Loucy (cell line): Measurements from ENCODE around the gene CD109.

ENCODE experiments used
- H2AFZ ChIP-seq: fragments of 200-600 bp; sonication (generic); 2 replicates; pipeline ENCODE4 v1.6.0; 2016; ENCODE audit warnings: antibody characterized with exemption, mild to moderate bottlenecking, low read length, moderate library complexity
- H3F3A ChIP-seq: fragments of 200-600 bp; 2 replicates; pipeline ENCODE4 v1.6.0; 2016; ENCODE audit warnings: antibody characterized with exemption, low read depth, mild to moderate bottlenecking
- H3K27me3 ChIP-seq: fragments of 200-600 bp; sonication (generic); 2 replicates; pipeline ENCODE4 v1.6.1; 2014; ENCODE audit warnings: low read length, mild to moderate bottlenecking; ENCODE audit not compliant: insufficient read depth, poor library complexity, severe bottlenecking
- H3K36me3 ChIP-seq: fragments of 200-600 bp; sonication (generic); 2 replicates; pipeline ENCODE4 v1.6.1; 2016; ENCODE audit warnings: low read length; ENCODE audit not compliant: insufficient read depth
- H3K4me1 ChIP-seq: fragments of 200-600 bp; sonication (generic); 2 replicates; pipeline ENCODE4 v1.5.1; 2014; ENCODE audit warnings: low read length, mild to moderate bottlenecking; ENCODE audit not compliant: insufficient read depth, poor library complexity, severe bottlenecking
- H3K4me2 ChIP-seq: fragments of 200-600 bp; sonication (generic); 2 replicates; pipeline ENCODE4 v1.6.0; 2014; ENCODE audit warnings: antibody characterized with exemption, low read length, low read depth, mild to moderate bottlenecking; ENCODE audit not compliant: poor library complexity, severe bottlenecking
- H3K4me3 ChIP-seq: fragments of 200-600 bp; sonication (generic); 2 replicates; pipeline ENCODE4 v1.5.1; 2014; ENCODE audit warnings: low read length, mild to moderate bottlenecking, mixed read lengths; ENCODE audit not compliant: poor library complexity, severe bottlenecking
- H3K79me2 ChIP-seq: fragments of 200-600 bp; sonication (generic); 2 replicates; pipeline ENCODE4 v1.6.1; 2014; ENCODE audit warnings: low read length; ENCODE audit not compliant: insufficient read depth
- H3K9ac ChIP-seq: fragments of 200-600 bp; sonication (generic); 2 replicates; pipeline ENCODE4 v1.6.0; 2014; ENCODE audit warnings: mild to moderate bottlenecking, low read depth, low read length, moderate library complexity; ENCODE audit not compliant: poor library complexity, severe bottlenecking
- H3K9me2 ChIP-seq: fragments of 200-600 bp; sonication (generic); replicated peaks from 2 replicates; pipeline ENCODE4 v1.6.1; 2016; ENCODE audit warnings: low read depth, low read length, mixed read lengths
- H3K9me3 ChIP-seq: fragments of 200-600 bp; sonication (generic); 2 replicates; pipeline ENCODE4 v1.6.1; 2014; ENCODE audit warnings: mild to moderate bottlenecking, antibody characterized with exemption, low read length, low read depth; ENCODE audit not compliant: insufficient read depth
- H4K20me1 ChIP-seq: fragments of 200-600 bp; sonication (generic); 2 replicates; pipeline ENCODE4 v1.6.0; 2014; ENCODE audit warnings: antibody characterized with exemption, low read length, mild to moderate bottlenecking; ENCODE audit not compliant: insufficient read depth, poor library complexity, severe bottlenecking
- CTCF ChIP-seq: fragments of 200-600 bp; sonication (generic); conservative IDR thresholded peaks from 2 replicates; pipeline ENCODE4 v1.5.1; 2014; ENCODE audit warnings: mild to moderate bottlenecking, antibody characterized with exemption, low read length
- EZH2phosphoT487 ChIP-seq: fragments of 200-600 bp; IDR thresholded peaks from 2 replicates; pipeline ENCODE4 v1.6.1; 2018; ENCODE audit warnings: antibody characterized with exemption, mild to moderate bottlenecking, moderate library complexity, borderline replicate concordance

CD109 gene

GRCh38 chr6:73732845-73733675 is 37.1 kb downstream of the CD109 start:
- no peaks in the 10 kb centered on the region for H3K9me2 ChIP-seq
- no peaks in the 10 kb centered on the region for H3F3A ChIP-seq
- TF ChIP-seq EZH2phosphoT487: no peak
- TF ChIP-seq CTCF: peak; percentile 94
- H3K27me3 ChIP-seq: no peaks in the 10 kb centered on the region
- H3K9me3 ChIP-seq: no peaks in the 10 kb centered on the region
- peaks cover 16% of the 10 kb centered on the region; the same call in 1 of the 2 replicates for H3K36me3 ChIP-seq
- H3K79me2 ChIP-seq: no peaks in the 10 kb centered on the region
- no peak overlapping the region for H3K4me3 ChIP-seq
- H4K20me1 ChIP-seq: no peaks in the 10 kb centered on the region
- peaks cover 10% of the 10 kb centered on the region for H3K4me1 ChIP-seq
- H3K9ac ChIP-seq: no peak overlapping the region
- no peak overlapping the region for H3K4me2 ChIP-seq
- peak overlapping the region; percentile 25; the same call in 1 of the 2 replicates for H2AFZ ChIP-seq

- no peak overlapping the region for H2AFZ ChIP-seq
Observed at GRCh38 chr6:73733791-73734190, 37.8 kb downstream of the CD109 start.

GRCh38 chr6:73734832-73735453 is 38.9 kb downstream of the CD109 start:
- Histone ChIP-seq H3K4me2 (no peak overlapping the region), H3F3A (no peaks in the 10 kb centered on the region), H2AFZ (no peak overlapping the region), H3K4me1 (no peaks in the 10 kb centered on the region), H3K27me3 (no peaks in the 10 kb centered on the region), H4K20me1 (no peaks in the 10 kb centered on the region), H3K9me2 (no peaks in the 10 kb centered on the region), H3K9ac (no peak overlapping the region), H3K9me3 (no peaks in the 10 kb centered on the region), H3K36me3 (peaks cover 16% of the 10 kb centered on the region; the same call in 1 of the 2 replicates), H3K79me2 (no peaks in the 10 kb centered on the region), H3K4me3 (no peak overlapping the region)
- TF ChIP-seq EZH2phosphoT487: no peak
- TF ChIP-seq CTCF: no peak

More at GRCh38 chr6:73733791-73734190, 37.8 kb downstream of the CD109 start:
- no peak overlapping the region for H3K4me2 ChIP-seq
- H3K9me3 ChIP-seq: no peaks in the 10 kb centered on the region
- H3F3A ChIP-seq: no peaks in the 10 kb centered on the region
- no peak overlapping the region for H3K9ac ChIP-seq
- H3K4me1 ChIP-seq: peaks cover 4% of the 10 kb centered on the region
- H4K20me1 ChIP-seq: no peaks in the 10 kb centered on the region
- H3K27me3 ChIP-seq: no peaks in the 10 kb centered on the region
- no peaks in the 10 kb centered on the region for H3K79me2 ChIP-seq
- no peaks in the 10 kb centered on the region for H3K9me2 ChIP-seq
- peaks cover 16% of the 10 kb centered on the region; the same call in 1 of the 2 replicates for H3K36me3 ChIP-seq
- H3K4me3 ChIP-seq: no peak overlapping the region
- TF ChIP-seq CTCF: no peak
